AG04450 (cell line): Measurements from ENCODE around the gene HSBP1L1. TPM values are rescaled to one million over a fixed set of nuclear protein-coding genes. Genes with fewer than 3 reads are reported as not detected.

Experiments used
- CTCF ChIA-PET: fragments of 300-600, 350-600 bp; formaldehyde crosslinking; extraction: SDS; loops from one replicate; lab custom pipeline; 2022; ENCODE audit warnings: antibody characterized with exemption, inconsistent platforms; lab: Charles Lee
- POLR2A ChIA-PET: fragments of 350-600 bp; formaldehyde crosslinking; extraction: SDS; loops from one replicate; lab custom pipeline; 2021; ENCODE audit warnings: antibody characterized with exemption, inconsistent platforms; lab: Yijun Ruan, JAX
- DNase-seq: peaks from one replicate; pipeline ENCODE4 v3.0.0-alpha.2; 2011; ENCODE audit warnings: low read depth, low spot score
- H3K27ac ChIP-seq: one replicate; pipeline ENCODE4 v1.5.1; 2012; ENCODE audit warnings: low read depth, low read length, control low read depth
- H3K27me3 ChIP-seq: one replicate; pipeline ENCODE4 v1.6.0; 2012; ENCODE audit warnings: low read length; ENCODE audit not compliant: control insufficient read depth, insufficient read depth
- H3K4me3 ChIP-seq: 2 replicates; pipeline ENCODE4 v1.5.1; 2011; ENCODE audit warnings: mild to moderate bottlenecking, low read depth, low read length, control low read depth
- H3K9me3 ChIP-seq: 2 replicates; pipeline ENCODE4 v1.5.1; 2012; ENCODE audit warnings: low read length; ENCODE audit not compliant: control insufficient read depth, insufficient read depth
- CTCF ChIP-seq: IDR thresholded peaks from 2 replicates; pipeline ENCODE4 v1.5.1; 2011; ENCODE audit warnings: low read depth, low read length, control low read depth, inconsistent platforms
- polyA plus RNA-seq: library from polyadenylated mRNA; depleted of rRNA; stranded (reverse); fragments of >200 nt; gene quantifications from 2 replicates; pipeline ENCODE4 v1.2.3, GENCODE V29; 2011

HSBP1L1 gene
- polyA plus RNA-seq, 1 experiment: 19.4 TPM

GRCh38 chr18:79963658-79964329 is 649 bp upstream of the HSBP1L1 start:
- TF ChIP-seq CTCF: no peak
- ChIA-PET CTCF (no interaction called here), POLR2A (interaction anchor here (1.0 kb wide), 2 partner anchors 12 to 70 kb away, joined by 3 to 4 read pairs; partner anchors contain the start of genes RBFA and SLC66A2)
- no peaks in the 10 kb centered on the region; the same call in 1 of the 2 replicates for H3K9me3 ChIP-seq
- H3K27me3 ChIP-seq: no peaks in the 10 kb centered on the region
- H3K27ac ChIP-seq: no peak overlapping the region
- DNase-seq: no peak
- peak overlapping the region; percentile 61 for H3K4me3 ChIP-seq

- ChIA-PET CTCF (no interaction called here), POLR2A (interaction anchor here (1.0 to 1.1 kb wide), 3 partner anchors 13 to 69 kb away, joined by 3 to 4 read pairs (median 3); partner anchors contain the start of genes RBFA and SLC66A2)
- DNase-seq: peak; percentile 55
- TF ChIP-seq CTCF: no peak
- Histone ChIP-seq H3K27me3 (no peaks in the 10 kb centered on the region), H3K9me3 (no peaks in the 10 kb centered on the region; the same call in 1 of the 2 replicates), H3K27ac (peak overlapping the region; percentile 96), H3K4me3 (peak overlapping the region; percentile 61)
These were observed 868 bp downstream of the HSBP1L1 start for GRCh38 chr18:79965119-79965902.

- TF ChIP-seq CTCF: no peak
- ChIA-PET CTCF (no interaction called here), POLR2A (no interaction called here)
- H3K27me3 ChIP-seq: no peaks in the 10 kb centered on the region
- H3K27ac ChIP-seq: no peak overlapping the region
- no peak for DNase-seq
- no peaks in the 10 kb centered on the region for H3K9me3 ChIP-seq
- H3K4me3 ChIP-seq: no peak overlapping the region
These were observed 6.1 kb downstream of the HSBP1L1 start for GRCh38 chr18:79970419-79971133.

GRCh38 chr18:79971211-79971952 is 6.9 kb downstream of the HSBP1L1 start:
- POLR2A ChIA-PET: interaction anchor here (0.6 kb wide), 1 partner anchor 142 kb away, joined by 3 read pairs; no protein-coding TSS in a partner anchor

More at GRCh38 chr18:79971211-79971952, 6.9 kb downstream of the HSBP1L1 start:
- no peak overlapping the region for H3K27ac ChIP-seq
- CTCF ChIA-PET: no interaction called here
- no peak overlapping the region for H3K4me3 ChIP-seq
- no peak for DNase-seq
- no peaks in the 10 kb centered on the region for H3K9me3 ChIP-seq
- no peaks in the 10 kb centered on the region for H3K27me3 ChIP-seq
- TF ChIP-seq CTCF: no peak
